Stimulated activated naive CD8-positive, alpha-beta T cell treated with anti-CD3 and anti-CD28 coated beads, Interleukin-15, Interleukin-2, amounts not matched to agents 100 ng/mL and 50 ng/mL, for 24 hours (primary cell): ENCODE measurements around the gene CBX4.
A peak's percentile ranks its signal among the peaks of the same experiment; 100 is the strongest.

Experiments
- H3K27ac Mint-ChIP-seq: one replicate; pipeline ENCODE4 v1.8.0; 2021; ENCODE audit warnings: mild to moderate bottlenecking, mixed read lengths
- H3K27me3 Mint-ChIP-seq: one replicate; pipeline ENCODE4 v1.8.0; 2021; ENCODE audit warnings: mixed read lengths
- H3K36me3 Mint-ChIP-seq: one replicate; pipeline ENCODE4 v1.8.0; 2021; ENCODE audit warnings: low read depth, mixed read lengths
- H3K4me1 Mint-ChIP-seq: one replicate; pipeline ENCODE4 v1.8.0; 2021; ENCODE audit warnings: low read depth, mixed read lengths
- H3K4me3 Mint-ChIP-seq: one replicate; pipeline ENCODE4 v1.8.0; 2021; ENCODE audit warnings: mild to moderate bottlenecking, mixed read lengths
- H3K9me3 Mint-ChIP-seq: one replicate; pipeline ENCODE4 v1.8.0; 2021; ENCODE audit warnings: mixed read lengths

CBX4 gene

GRCh38 chr17:79809530-79810129 is 29.6 kb downstream of the CBX4 start:
- no peak overlapping the region for H3K27ac Mint-ChIP-seq
- no peaks in the 10 kb centered on the region for H3K9me3 Mint-ChIP-seq
- peaks cover 64% of the 10 kb centered on the region for H3K27me3 Mint-ChIP-seq
- peaks cover 43% of the 10 kb centered on the region for H3K4me1 Mint-ChIP-seq
- H3K36me3 Mint-ChIP-seq = peaks cover under 1% of the 10 kb centered on the region
- no peak overlapping the region for H3K4me3 Mint-ChIP-seq

GRCh38 chr17:79808763-79809529 is 30.3 kb downstream of the CBX4 start:
- H3K27ac Mint-ChIP-seq = peak overlapping the region; percentile 58
- peak overlapping the region; percentile 10 for H3K4me3 Mint-ChIP-seq
- H3K4me1 Mint-ChIP-seq = peaks cover 41% of the 10 kb centered on the region
- H3K36me3 Mint-ChIP-seq = peaks cover 4% of the 10 kb centered on the region
- H3K27me3 Mint-ChIP-seq = peaks cover 62% of the 10 kb centered on the region
- no peaks in the 10 kb centered on the region for H3K9me3 Mint-ChIP-seq

DNA sequence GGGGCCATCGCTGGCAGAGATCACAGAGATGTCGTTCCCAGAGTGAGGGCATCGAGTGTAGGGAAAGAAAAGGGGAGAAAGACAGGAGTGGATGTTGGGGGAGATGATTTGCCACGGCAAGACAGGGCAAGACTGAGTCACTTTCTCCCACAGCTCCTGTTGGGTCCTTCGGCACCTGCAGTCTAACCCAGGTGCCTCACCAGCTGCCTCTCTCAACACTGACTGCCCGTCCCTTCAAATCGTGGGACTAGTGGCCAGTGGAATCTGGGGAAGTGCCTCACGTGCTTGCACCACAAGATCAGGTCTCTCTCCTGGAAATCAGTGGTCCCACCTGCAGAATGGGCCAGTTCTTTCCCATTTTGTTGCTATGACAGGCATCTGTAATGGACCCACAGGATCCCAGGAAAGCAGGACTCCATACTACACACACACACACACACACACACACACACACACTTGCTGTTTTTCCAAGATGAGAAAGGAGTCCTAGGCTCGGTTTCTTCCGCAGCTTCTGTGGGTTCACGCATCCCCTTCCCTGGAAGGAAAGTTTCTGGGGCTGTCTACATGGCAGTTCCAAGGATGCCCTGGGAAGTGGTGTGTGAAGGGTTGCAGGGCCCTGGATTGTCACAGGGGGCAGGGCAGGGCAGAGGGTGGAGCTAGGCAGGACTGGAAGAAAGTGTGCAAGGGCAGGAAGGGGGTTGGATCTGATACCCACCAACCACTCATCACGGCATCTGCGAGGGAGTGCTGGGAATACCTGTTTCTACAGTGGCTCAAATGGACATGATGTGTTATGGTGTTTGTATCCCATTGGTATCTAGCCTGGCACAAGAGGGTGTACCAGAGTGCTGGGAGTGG is 32.1 kb downstream of the CBX4 start:
- peaks cover 73% of the 10 kb centered on the region for H3K27me3 Mint-ChIP-seq
- H3K27ac Mint-ChIP-seq = no peak overlapping the region
- H3K4me1 Mint-ChIP-seq = peaks cover 42% of the 10 kb centered on the region
- peaks cover 4% of the 10 kb centered on the region for H3K36me3 Mint-ChIP-seq
- no peak overlapping the region for H3K4me3 Mint-ChIP-seq
- H3K9me3 Mint-ChIP-seq = no peaks in the 10 kb centered on the region

- no peak overlapping the region for H3K4me3 Mint-ChIP-seq
- H3K27me3 Mint-ChIP-seq = peaks cover 74% of the 10 kb centered on the region
- H3K9me3 Mint-ChIP-seq = no peaks in the 10 kb centered on the region
- H3K4me1 Mint-ChIP-seq = peaks cover 41% of the 10 kb centered on the region
- H3K36me3 Mint-ChIP-seq = peaks cover 4% of the 10 kb centered on the region
- H3K27ac Mint-ChIP-seq = no peak overlapping the region
These were observed 32.8 kb downstream of the CBX4 start for GRCh38 chr17:79806446-79806760.

GRCh38 chr17:79804856-79805696 is 34.2 kb downstream of the CBX4 start:
- Mint-ChIP-seq H3K36me3 (peaks cover 4% of the 10 kb centered on the region), H3K4me1 (peaks cover 46% of the 10 kb centered on the region), H3K9me3 (no peaks in the 10 kb centered on the region), H3K27ac (peak overlapping the region; percentile 88), H3K27me3 (peaks cover 77% of the 10 kb centered on the region), H3K4me3 (peak overlapping the region; percentile 75)

DNA sequence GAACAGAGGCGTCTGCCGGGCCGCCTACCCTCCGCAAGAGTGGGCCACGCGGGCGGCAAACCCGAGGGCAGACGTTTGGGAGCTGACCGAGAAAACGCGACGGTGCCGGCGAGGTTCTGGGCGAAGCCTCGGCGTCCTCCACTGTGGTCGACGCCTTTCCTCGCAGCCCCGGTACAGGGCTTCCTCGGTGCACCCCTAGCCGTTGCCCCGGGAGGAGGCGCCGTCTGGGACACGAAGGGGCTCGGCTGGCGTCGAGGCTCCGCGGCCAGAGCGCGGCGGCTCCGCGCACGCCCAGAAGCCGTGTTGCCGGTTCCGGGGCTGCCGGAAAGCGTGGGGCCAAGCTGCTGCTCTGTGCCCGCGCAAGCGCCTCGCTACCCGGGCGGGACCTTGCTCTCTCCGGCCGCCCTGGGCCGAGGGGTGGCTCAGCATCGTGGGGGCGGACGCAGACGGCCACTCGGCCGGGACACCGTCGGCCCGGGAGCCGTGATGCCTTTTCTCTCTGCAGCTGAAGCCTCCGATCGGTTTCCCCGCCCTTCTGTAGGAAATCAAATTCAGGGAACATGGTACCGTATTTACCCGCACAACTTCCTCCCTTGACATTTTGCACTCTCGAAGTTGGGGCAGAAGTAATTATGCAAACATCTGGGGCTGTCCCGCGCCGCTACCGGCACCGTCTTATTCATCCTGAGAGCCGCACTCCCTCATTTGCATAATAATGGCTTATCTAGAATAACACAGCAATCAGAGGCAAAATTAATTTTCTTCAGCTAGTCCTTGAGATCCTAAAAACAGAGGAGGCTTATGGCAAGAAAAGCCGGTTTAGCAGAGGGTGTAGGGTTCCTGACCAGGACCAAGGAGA is 35.0 kb downstream of the CBX4 start:
- Mint-ChIP-seq H3K27ac (peak overlapping the region; percentile 88), H3K4me3 (peak overlapping the region; percentile 75), H3K36me3 (peaks cover 4% of the 10 kb centered on the region), H3K4me1 (peaks cover 52% of the 10 kb centered on the region), H3K9me3 (no peaks in the 10 kb centered on the region), H3K27me3 (peaks cover 84% of the 10 kb centered on the region)

GRCh38 chr17:79803421-79803996 is 35.7 kb downstream of the CBX4 start:
- no peak overlapping the region for H3K27ac Mint-ChIP-seq
- H3K4me1 Mint-ChIP-seq = peaks cover 54% of the 10 kb centered on the region
- H3K4me3 Mint-ChIP-seq = peak overlapping the region; percentile 10
- H3K36me3 Mint-ChIP-seq = peaks cover 4% of the 10 kb centered on the region
- H3K27me3 Mint-ChIP-seq = peaks cover 81% of the 10 kb centered on the region
- H3K9me3 Mint-ChIP-seq = no peaks in the 10 kb centered on the region

- no peaks in the 10 kb centered on the region for H3K9me3 Mint-ChIP-seq
- H3K27me3 Mint-ChIP-seq = peaks cover 77% of the 10 kb centered on the region
- peaks cover 4% of the 10 kb centered on the region for H3K36me3 Mint-ChIP-seq
- no peak overlapping the region for H3K27ac Mint-ChIP-seq
- peaks cover 57% of the 10 kb centered on the region for H3K4me1 Mint-ChIP-seq
- H3K4me3 Mint-ChIP-seq = no peak overlapping the region
These were observed 36.4 kb downstream of the CBX4 start for GRCh38 chr17:79802736-79803420.

DNA sequence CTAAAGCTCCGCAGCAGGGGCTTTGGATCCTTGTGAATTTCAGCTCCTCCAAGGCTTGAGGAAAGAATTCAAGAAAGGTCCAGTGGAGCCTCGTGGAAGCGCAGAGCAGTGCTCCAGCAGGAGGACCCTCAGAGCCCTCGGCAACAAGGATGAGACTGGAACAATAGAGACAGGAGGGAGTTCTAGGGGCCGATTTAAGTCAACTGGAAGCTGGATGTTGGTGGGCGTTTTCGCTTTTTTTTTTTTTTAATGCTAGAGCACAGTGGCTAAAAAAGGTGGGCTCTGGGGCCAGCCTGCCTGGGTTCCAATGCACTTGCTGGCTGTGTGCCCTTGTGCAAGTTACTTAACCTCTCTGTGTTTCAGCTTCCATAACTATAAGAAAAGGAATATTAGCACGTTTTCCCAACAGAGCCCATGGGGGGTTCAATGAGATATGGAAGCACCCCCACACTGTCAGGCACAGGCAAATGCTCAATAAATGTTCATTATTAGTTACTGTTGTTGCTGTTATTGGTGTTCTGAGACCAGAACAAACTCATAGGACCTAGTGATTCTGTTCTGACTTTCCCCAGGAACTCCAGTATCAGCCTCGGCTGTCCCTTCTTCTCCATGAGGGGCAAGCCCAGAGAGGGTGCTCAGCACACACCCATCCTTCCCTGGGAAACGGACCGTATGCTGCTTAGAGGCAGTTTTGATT is 37.1 kb downstream of the CBX4 start:
- H3K9me3 Mint-ChIP-seq = no peaks in the 10 kb centered on the region
- H3K27ac Mint-ChIP-seq = no peak overlapping the region
- no peak overlapping the region for H3K4me3 Mint-ChIP-seq
- peaks cover 4% of the 10 kb centered on the region for H3K36me3 Mint-ChIP-seq
- peaks cover 70% of the 10 kb centered on the region for H3K27me3 Mint-ChIP-seq
- peaks cover 57% of the 10 kb centered on the region for H3K4me1 Mint-ChIP-seq

DNA sequence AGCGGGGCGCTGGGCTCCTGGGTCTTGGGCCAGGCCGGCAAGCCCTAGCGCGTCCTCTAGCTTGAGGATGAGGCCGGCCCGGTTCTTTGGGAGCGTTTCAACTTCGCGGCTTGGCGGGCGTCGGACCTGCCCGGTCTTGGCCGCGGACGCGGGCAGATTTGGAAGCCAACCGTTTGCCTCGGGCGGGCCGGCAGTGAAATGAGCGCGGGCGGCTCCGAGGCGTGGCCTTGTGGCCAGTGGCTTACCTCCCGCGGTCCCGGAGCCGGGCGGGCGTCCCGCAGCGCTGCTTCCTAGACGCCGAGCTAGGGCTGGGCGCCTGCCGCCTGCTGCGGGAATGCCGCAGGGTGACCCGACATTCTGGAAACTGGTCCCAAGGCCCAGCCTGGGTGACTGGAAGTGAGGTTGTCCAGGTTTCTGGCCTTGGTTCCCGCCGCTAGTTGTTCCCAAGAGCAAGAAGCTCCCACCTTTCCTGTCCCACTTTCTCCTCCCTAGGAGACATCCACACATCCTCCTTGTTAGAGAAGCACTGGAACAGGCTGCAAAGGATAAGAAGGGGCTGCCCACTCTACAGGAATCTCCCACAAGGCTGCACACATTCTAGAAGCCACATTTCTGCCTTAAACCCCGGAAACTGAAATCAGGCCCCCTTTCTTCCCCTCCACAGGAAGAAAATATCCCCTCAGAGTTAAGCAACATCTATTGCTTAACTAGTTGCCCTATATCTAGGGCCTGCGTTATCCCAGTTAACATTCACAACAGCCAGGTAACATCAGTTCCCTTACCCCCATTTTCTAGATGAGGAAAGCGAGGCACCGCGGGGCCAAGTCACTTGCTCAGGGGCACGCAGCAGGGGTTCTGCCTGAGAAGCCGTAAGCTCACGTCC is 37.8 kb downstream of the CBX4 start:
- Mint-ChIP-seq H3K4me1 (peaks cover 61% of the 10 kb centered on the region), H3K27ac (no peak overlapping the region), H3K27me3 (peaks cover 62% of the 10 kb centered on the region), H3K9me3 (no peaks in the 10 kb centered on the region), H3K4me3 (no peak overlapping the region), H3K36me3 (peaks cover 4% of the 10 kb centered on the region)

DNA sequence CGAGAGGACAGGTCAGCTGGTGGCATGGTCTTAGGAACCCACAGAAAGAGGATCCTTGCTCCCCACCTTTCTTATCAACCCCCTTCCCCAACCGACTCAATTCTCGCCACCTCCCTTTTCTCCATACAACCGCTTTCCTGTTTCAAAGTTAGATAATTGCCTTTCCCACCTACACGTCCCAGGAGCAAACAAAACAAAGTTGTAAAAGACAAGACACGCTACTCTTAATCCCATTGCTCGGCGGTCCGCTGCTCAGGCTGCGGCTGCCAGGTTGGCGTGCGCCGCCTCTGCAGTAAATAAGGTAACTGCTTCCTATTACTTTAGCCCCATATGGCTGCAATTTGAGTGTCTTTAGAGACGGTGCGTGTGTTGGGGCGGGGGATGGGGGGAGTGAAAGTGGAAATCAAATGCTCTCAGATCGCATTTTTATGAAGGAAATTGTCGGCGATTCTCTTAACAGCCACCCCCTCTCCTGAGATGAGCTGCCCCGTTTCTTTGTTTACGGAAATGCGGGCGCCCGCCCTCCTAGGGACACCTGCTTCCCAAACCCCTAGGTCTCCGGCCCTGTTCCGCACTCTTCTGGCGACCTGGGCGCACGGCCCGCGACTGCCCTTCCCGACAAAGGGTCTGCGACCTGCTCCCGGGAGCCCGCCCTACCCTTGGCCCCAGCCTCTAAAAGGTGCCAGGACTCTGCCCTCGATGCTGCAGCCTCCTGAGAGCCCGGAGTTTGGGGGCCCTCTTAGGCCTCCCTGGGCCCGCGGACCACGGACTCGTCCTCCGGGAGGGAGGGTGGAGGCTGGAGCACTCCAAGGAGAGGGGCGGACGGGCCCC is 38.7 kb downstream of the CBX4 start:
- Mint-ChIP-seq H3K4me3 (peak overlapping the region; percentile 60), H3K36me3 (peaks cover 4% of the 10 kb centered on the region), H3K27ac (peak overlapping the region; percentile 28), H3K9me3 (no peaks in the 10 kb centered on the region), H3K4me1 (peaks cover 64% of the 10 kb centered on the region), H3K27me3 (peaks cover 56% of the 10 kb centered on the region)
